Measurements from ENCODE around the gene CLMN.

The CLMN gene

GRCh38 chr14:95305940-95306339, 13.8 kb downstream of the CLMN start:
- no peak for TF ChIP-seq CTCF (IDR thresholded peaks at IDR 0.05)

- no peak for TF ChIP-seq CTCF (IDR thresholded peaks at IDR 0.05)
Measured at GRCh38 chr14:95305145-95305544, 14.6 kb downstream of the CLMN start.

GRCh38 chr14:95304342-95304741, 15.4 kb downstream of the CLMN start:
- no peak for TF ChIP-seq CTCF (IDR thresholded peaks at IDR 0.05)

GRCh38 chr14:95303552-95303951, 16.2 kb downstream of the CLMN start:
- TF ChIP-seq CTCF (IDR thresholded peaks at IDR 0.05) = no peak

- no peak for TF ChIP-seq CTCF (IDR thresholded peaks at IDR 0.05)
Measured at GRCh38 chr14:95302667-95303506, 16.8 kb downstream of the CLMN start.

- no peak for TF ChIP-seq CTCF (IDR thresholded peaks at IDR 0.05)
Measured at GRCh38 chr14:95301527-95302187, 18.1 kb downstream of the CLMN start.

GRCh38 chr14:95300697-95301526, 18.8 kb downstream of the CLMN start:
- no peak for TF ChIP-seq CTCF (IDR thresholded peaks at IDR 0.05)
